ENCODE measurements around the gene LHFPL2. TPM values are rescaled to one million over a fixed set of nuclear protein-coding genes. Genes with fewer than 3 reads are reported as not detected.

LHFPL2 gene
- total RNA-seq, 4 donors from 2014 or later = 14.7 to 127 (median 28.0) TPM

GRCh38 chr5:78490709-78491485 is 157.7 kb downstream of the LHFPL2 start:
- Histone ChIP-seq H3K4me1 (no peaks in the 10 kb centered on the region), H3K27ac (no peak overlapping the region), H3K27me3 (no peaks in the 10 kb centered on the region)

GRCh38 chr5:78487846-78488245 is 160.7 kb downstream of the LHFPL2 start:
- no peaks in the 10 kb centered on the region for H3K27me3 ChIP-seq
- no peaks in the 10 kb centered on the region for H3K9me3 ChIP-seq
- TF ChIP-seq POLR2A (IDR thresholded peaks at IDR 0.05) = no peak
- TF ChIP-seq CTCF (IDR thresholded peaks at IDR 0.05) = no peak
- no peak for DNase-seq
- H3K27ac ChIP-seq = peak overlapping the region; percentile 4 to 31
- no peaks in the 10 kb centered on the region for H3K36me3 ChIP-seq
- intact Hi-C loops (cut with DNase I; ENCODE audit: low total_unique reads) = no loop called here
- H3K4me1 ChIP-seq = no peaks in the 10 kb centered on the region
- no peak overlapping the region for H3K4me3 ChIP-seq

More at GRCh38 chr5:78490709-78491485, 157.7 kb downstream of the LHFPL2 start:
- TF ChIP-seq CTCF (IDR thresholded peaks at IDR 0.05) = no peak
- TF ChIP-seq POLR2A (IDR thresholded peaks at IDR 0.05) = no peak
- Histone ChIP-seq H3K36me3 (no peaks in the 10 kb centered on the region), H3K4me3 (no peak overlapping the region), H3K9me3 (no peaks in the 10 kb centered on the region)
- intact Hi-C loops (cut with DNase I; ENCODE audit: low total_unique reads) = no loop called here
- no peak for DNase-seq

GRCh38 chr5:78486218-78486617 is 162.4 kb downstream of the LHFPL2 start:
- no peak for TF ChIP-seq POLR2A (IDR thresholded peaks at IDR 0.05)
- no peak for DNase-seq
- intact Hi-C loops (cut with DNase I; ENCODE audit: low total_unique reads) = no loop called here
- no peaks in the 10 kb centered on the region for H3K9me3 ChIP-seq
- H3K36me3 ChIP-seq = no peaks in the 10 kb centered on the region
- no peaks in the 10 kb centered on the region for H3K4me1 ChIP-seq
- no peaks in the 10 kb centered on the region for H3K27me3 ChIP-seq
- no peak overlapping the region for H3K4me3 ChIP-seq
- no peak overlapping the region for H3K27ac ChIP-seq

- DNase-seq = peak; percentile 32 to 43
- H3K27me3 ChIP-seq = no peaks in the 10 kb centered on the region
- H3K9me3 ChIP-seq = no peaks in the 10 kb centered on the region
- H3K4me3 ChIP-seq = no peak overlapping the region
- no peak for TF ChIP-seq POLR2A (IDR thresholded peaks at IDR 0.05)
- no peak for TF ChIP-seq CTCF (IDR thresholded peaks at IDR 0.05)
- H3K27ac ChIP-seq = peak overlapping the region in 1 of 2 donors; percentile 45
- no peaks in the 10 kb centered on the region for H3K36me3 ChIP-seq
- intact Hi-C loops (cut with DNase I; ENCODE audit: low total_unique reads) = no loop called here
- H3K4me1 ChIP-seq = no peaks in the 10 kb centered on the region
These were observed 164.6 kb downstream of the LHFPL2 start for GRCh38 chr5:78483809-78484521.

GRCh38 chr5:78482948-78483347 is 165.6 kb downstream of the LHFPL2 start:
- DNase-seq = no peak
- Histone ChIP-seq H3K27me3 (no peaks in the 10 kb centered on the region), H3K36me3 (no peaks in the 10 kb centered on the region), H3K27ac (no peak overlapping the region), H3K9me3 (no peaks in the 10 kb centered on the region), H3K4me3 (no peak overlapping the region), H3K4me1 (no peaks in the 10 kb centered on the region)
- intact Hi-C loops (cut with DNase I; ENCODE audit: low total_unique reads) = no loop called here
- no peak for TF ChIP-seq POLR2A (IDR thresholded peaks at IDR 0.05)
- no peak for TF ChIP-seq CTCF (IDR thresholded peaks at IDR 0.05)

Data from uterus (tissue), 4 donors.